HG02588 (cell line): ENCODE data around the gene GOSR2.
A peak's percentile ranks its signal among the peaks of the same experiment; 100 is the strongest.
"Not testable (repeated sequence)": the region's sequence is repeated elsewhere in the genome, so short reads cannot be mapped to it uniquely, and the experiment has no call there.

Source experiments
- ATAC-seq: cut with Tn5 transposase; IDR thresholded peaks from one replicate; pipeline ENCODE4 v1.9.1; 2021; ENCODE audit warnings: mild to moderate bottlenecking, moderate library complexity; ENCODE audit not compliant: unreplicated experiment

The GOSR2 gene

DNA sequence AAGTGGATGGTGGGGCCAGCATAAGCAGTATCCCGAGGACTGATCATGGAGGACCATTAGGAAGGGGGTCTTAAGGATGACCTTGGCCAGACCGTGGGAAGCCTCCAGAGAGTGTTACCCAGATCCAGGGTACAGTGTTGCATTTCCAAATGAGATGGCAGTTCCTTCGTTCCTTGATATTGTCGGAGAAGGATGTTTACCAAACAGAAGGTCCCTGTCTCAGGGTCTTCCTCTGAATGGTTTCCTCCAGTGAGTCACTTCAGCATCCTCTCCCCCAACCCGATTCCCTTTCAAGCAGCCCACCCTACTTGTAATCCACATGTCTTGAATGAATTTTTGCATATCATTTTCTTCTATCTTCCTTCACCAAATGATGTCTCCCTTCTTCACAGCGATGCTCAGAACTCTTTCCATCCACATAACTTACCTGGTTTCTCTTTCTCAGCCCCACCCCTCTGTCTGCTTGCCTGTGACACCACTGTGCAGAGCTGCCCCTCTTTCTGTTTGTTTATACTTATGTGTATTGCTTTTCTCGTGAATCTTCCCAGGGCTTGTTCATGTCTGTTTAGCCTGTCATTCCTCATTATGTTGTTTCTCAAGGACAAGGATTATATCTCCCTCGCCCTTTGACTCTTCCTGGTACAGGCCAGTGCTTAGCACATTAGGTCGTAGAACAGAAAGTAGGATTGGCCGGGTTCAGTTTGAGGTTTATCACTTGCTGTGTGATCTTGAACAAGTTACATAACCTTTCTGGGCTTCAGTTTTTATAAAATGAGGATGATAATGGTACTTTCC, 5.7 kb downstream of the GOSR2 start:
- no peak for ATAC-seq

DNA sequence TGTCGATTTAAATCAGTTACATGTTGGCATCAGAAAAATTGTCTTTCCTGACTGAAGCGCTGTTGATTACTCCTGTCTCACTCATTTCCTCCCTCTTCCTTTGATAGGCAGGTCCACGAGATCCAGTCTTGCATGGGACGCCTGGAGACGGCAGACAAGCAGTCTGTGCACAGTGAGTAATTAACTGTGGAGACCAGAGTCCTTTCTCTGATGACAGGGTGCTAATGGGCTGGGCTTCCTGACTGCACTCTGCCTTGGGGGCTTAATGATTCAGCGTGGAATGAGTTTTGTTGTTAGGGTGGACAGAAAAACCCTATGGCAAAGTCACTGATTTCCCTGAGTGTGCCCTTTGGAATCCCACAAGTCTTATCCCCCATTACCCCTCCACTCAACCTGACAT, 6.5 kb downstream of the GOSR2 start:
- ATAC-seq: no peak

DNA sequence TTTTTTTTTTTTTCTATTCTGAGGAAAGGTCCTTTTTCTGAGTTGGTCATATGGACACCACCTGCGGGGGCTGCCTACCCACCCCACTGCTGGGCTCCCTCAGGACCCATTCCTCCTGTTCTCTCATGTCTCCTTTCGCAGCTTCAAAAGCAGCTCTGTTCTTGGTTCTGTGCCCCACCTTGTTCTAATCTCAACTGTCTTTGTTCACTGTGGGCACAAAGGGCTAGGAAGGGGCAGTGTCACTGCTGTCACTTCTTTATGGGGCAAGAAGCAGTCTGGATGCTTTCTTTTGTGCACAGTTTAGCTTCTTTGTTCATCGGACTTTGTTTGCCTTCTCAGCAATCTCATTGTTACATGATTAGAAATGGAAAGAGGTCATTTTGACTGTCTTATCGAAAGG, 7.1 kb downstream of the GOSR2 start:
- ATAC-seq: no peak

DNA sequence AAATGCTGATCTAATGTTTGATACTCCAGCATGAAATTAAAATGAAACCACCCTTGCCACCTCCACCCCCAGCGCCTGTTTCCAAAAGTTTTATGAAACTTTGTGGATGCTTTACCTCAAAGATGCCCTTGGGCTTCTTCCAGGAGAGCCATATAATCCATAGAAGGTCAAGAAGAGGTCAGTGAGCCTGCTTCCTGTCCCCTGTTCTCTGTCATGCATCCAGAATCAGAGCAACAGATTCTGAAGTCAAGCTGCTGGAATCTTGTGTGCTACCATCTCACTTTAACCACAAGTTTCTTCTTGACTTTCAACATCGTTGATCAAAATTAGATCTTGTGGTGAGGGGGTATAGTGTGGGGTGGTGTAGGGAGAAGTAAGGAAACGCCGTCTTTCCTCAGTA, 8.6 kb downstream of the GOSR2 start:
- no peak for ATAC-seq

DNA sequence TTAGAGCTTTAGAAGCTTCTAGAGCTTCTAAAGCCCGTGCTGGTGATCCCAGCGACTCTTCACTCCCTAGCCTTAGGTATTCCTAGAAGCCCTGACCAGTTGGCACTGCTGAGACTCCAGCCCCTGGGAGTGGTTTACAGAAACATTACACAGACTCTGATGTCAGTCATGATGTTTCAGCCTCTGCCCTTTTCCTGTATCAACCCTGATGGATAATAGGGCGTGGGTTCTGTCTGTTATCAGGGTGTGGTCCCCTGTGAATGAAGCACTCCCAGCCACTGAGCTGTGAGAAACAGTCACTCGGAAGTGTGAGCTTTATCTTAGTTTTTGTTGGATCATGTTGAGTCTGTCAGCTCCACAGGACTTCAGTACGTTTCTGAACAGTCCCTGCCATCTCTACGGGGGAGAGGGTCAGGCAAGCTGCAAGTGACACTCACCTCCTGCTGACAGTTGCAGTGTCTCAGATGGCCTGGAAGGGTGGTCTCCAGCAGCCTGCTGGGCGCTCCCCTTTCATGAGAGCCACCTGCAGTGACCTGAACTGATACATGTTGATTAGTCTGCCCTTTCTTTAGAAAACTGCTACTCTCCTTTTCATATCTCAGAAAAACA, 12.8 kb downstream of the GOSR2 start:
- ATAC-seq: no peak

DNA sequence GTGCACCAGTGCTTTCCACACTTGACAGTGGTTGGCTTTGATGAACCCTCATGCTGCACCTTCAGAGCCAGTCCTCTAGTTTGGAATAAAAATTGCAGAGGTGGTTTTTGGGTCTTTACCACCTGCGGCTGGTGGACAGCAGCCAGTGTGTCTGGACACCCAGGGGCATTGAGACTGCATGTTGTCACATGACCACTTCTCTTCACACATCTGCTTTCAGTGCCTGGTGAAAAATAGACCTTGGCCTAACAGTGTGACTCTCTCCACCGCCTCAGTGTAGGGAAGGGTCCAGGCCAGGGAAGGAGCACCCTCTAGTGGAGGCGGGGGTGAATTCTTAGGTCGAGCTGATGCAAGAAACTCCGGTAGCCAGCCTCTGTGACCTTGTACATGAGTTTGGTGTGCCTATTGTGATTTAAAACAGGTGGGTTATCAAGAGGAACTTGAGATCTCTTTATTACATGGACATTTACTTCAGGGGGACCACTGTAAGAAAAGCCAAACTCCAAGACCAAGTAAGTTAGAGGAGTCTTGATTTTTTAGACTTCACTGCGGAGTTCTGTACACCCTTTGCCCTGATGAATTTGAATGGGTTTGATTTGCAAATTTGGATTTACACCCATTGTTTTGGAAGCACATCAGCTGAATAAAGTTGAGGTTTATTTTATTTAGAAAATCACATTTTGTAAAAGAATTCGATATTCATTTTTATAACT, 17.9 kb downstream of the GOSR2 start:
- ATAC-seq: peak; percentile 58

DNA sequence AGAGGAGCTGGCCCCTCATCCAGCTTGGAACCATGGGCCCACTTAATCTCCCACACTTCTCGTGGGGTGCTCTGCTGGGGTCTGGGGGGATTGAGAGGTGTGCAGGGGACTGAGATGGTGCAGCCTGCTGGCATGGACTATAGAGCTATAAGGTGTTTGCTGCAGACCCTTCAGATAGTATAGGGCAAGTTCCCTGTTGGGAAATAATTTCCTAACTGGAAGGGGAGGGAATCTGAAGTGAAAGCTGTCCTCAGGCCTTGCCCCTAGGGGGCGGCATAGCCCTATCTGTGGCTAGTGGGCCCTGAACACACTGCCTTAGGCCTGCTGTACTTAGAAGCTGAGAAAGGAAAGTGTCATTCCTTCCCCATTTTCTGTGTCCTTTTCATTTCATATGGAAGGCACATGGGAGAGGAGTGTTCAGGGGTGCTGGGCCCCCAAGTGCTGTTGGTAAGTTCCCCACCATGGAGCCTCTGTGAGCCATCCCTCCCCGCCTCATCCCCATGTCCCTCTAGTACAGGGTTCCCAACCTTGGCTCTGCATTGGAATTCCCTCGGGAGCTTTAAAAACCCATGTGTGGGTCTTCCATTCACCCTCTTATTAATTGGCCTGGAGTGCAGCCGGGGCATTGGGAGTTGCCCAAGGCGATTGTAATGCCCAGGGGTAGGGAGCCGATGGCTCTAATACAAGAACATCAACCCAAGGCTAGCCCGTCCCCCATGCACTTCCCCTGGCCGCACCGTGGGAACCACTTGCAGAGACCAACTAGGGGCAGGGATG, 19.7 kb downstream of the GOSR2 start:
- no peak for ATAC-seq

DNA sequence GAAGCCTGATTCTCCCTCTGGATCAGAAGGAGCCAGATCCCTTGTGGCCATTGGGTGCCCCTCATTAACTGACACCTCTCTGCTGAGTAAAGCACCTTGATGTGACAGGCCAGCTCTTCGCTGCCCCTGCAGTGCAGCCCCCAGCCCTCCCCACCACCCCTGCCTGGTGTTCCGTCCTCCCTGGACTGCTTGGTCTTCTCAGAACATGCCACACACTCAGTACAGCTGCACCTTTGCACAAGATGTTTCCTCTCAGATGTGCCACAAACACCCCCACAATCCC, 20.2 kb downstream of the GOSR2 start:
- ATAC-seq: no peak

DNA sequence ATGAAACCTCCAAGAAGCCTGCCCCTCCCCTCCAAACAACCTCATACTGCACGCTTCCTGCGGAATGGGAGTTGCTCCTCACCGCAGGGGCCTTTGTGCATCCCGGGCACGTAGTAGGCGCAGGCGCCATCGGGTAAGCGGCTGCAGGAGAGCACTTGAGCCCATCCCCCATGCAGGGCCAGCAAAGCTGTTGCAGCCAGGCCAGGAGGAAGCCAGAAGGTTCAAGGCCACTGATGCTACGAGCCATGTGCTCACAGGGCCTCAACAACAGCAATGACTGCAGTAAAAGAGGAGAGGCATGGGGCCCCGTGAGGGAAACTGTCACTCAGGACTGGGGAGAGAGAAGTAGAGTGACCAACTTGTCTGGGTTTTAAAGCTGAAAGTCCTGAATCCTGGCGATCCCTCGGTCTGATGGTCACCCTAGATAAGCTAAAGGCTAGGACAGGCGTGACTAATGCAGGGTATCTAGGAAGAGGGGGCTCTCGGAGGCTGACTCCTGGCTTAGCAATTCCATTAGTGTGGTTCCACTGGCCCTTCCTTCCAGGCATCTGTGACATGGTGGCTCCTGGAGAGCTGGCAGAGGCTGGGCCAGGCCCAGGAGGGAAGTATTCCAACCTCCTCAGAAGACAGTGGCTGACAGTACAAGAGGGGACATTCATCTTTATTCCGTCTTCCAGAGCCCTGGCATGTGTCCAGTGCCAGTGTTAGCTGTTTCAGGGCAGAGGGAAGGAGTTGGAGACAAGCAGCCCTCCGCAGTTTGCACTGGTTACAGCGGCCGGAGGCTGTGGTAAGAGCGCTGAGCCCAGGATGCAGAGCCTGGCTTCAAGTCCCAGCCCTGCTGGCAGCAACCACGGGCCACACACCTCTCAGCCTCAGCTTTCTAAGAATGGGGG, 20.8 kb downstream of the GOSR2 start:
- no peak for ATAC-seq

DNA sequence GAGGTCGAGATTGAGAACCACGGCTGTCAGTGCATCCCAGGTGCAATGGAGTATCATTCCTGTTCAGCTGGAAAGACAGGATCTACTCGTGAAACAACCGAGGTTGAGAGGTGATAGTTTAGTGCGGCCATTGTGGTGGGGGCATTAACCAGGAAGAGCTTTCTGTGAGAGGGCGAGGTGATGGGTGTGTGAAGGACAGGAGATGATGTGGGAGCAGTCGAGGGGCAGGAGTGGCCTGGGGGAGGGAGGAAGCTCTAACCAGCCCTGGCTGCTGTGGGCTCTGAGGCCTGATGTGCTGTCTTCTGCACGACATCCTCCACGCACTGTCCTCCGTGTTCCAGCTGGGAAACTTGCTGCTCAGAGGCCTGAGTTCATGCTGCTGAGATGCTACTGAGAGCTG, 22.0 kb downstream of the GOSR2 start:
- ATAC-seq: no peak

DNA sequence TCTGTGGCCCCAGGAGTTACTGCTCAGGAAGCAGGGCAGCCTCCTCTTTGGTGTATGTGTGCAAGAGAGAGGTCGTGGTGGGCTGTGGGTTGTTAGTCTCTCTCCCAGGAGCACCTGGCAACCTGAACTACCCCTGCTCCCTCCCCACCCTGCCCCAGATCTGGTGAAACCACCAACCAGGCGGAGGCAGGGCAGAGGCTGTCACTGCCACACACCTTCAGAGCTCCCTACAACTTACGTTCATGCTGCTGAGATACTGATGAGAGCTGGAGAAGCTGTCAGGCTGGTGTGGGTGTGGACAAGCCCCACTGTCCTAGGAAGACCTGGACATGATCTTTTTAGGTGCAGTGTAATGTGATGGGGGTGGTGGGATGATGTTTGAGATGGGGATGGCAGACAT, 24.3 kb downstream of the GOSR2 start:
- no peak for ATAC-seq

DNA sequence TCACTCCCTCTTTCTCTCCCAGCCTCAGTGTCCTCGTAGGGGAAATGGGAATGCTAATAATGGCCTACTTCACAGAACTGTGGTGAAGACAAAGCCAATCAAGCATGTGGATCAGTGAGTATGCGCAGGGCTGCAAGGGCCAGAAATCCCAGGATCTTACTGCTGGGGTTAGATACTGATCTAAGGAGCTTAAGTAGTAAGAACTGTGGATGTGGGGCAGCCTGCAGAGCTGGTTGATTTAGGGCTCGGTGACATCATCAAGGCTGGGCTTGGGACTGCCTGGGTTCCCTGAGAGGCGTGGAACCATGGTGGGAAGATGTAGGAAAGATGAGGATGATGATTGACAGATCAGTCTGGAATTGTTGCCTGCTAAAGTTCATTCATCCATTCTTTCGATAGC, 25.6 kb downstream of the GOSR2 start:
- no peak for ATAC-seq

DNA sequence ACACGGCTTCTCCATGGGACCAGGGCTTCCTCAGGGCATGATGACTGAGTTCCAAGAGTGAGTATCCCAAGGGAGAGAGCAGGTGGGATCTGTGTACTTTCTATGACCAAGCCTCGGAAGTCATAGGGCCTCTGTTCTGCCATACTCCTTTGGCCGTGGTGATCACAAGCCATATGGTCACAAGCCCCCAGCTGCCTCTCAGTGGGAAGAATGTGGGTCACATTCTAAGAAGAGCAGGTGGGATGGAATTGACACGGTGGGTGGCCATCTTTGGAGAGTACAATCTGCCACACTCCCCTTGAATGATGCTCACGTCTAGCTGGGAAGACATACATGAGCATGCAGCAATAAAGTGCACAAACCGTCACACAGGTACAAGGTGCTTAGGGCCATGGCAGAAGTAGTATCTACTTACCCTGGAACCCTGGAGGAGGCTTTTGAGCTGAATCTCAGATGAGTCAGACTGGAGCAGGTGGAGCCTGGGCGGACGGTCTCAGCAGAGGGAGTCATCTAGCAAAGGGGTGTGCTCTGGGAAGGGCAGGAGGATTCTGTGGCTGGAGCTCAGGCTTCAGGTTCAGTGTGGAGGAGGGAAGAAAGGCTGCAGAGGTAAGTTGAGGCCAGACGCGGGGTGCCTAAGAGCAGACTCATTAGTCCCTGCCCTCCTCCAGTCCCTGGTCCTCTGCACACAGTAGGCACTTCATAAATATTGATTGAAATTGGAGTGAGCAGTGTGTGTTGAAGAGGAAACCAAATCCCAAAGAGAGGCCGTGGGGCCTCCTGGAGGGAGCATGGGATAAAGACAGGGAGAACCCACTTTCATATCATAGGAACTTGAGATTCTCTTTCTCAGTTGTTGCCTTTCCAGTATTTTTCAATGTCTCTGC, 26.6 kb downstream of the GOSR2 start:
- ATAC-seq: no peak

DNA sequence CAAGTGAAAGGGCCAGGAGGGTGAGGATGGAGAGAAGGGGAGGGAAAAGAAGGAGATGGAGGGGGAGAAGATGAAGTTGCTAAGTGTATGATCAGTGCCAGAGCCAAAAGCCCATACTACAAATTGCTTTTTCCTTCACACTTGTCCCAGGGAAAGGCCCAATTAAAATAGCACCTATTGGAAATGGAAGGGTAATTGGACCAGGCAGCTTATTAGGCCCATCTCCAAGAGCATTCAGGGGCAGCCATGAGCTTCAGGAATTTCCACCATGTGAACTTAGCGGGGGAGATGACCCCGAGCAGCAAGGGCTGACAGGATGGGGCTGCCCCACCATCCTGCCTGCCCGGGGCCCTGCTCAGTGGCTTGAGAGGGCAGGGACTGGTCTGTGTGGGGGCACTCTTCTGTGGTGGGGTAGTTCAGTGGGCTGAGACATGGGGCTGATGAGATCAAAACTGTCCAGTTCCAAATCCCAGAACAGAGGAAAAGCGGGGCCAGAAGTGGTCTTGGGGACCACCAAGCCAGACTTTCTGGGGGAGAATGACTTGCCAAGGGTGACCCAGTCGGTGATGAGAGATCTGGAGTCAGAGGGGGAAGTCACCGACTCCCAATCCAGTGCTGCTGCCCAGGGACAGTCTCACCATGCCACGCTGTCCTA, 27.5 kb downstream of the GOSR2 start:
- ATAC-seq: no peak

DNA sequence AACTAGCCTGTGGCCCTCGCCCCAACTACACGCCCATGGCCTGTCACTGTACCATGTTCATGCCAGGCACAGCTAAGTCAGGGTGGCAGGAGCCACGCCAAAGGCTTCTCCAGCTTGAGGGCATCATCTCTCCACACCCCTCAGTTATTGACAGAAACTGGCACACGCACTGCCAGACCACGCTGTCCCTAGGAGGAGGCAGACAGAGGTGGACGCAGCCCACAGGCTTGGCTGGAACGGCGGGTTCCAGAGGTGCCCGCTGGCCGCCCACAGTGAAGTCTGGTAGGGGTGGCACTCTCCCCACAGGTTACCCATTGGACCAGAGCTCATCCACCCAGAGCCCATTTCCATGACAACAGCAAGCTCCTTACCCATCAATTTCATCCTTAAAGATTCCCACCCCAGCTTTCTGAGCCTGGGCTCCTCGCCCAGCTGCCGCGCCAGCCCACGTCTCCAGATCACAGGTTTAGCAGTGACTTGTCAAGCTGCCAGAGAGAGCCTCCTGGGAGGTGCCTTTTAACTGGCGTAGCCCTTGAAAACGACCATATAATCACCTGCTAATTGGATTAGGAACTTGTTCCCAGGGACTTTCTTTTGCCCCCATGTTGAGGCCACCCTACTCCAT, 28.1 kb downstream of the GOSR2 start:
- no peak for ATAC-seq

DNA sequence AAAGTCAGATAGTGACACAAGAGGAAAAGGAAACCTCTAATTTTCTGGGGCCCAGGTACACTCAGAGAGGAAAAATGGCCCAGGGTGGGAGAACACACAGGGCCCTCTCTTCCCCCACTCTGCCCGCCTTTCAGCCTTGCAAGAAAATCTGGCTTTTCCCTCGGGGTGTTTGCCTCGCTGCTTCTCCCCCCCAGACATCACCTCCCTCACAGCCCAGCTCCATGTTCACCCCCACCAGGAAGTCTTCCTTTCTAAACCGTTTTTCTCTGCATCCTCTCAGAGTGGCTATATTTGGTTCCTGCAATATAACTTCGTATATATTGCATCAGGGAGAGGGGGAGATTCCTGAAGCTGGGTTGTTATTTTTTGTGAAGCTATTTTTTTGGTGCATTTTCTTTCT, 28.7 kb downstream of the GOSR2 start:
- ATAC-seq: no peak

DNA sequence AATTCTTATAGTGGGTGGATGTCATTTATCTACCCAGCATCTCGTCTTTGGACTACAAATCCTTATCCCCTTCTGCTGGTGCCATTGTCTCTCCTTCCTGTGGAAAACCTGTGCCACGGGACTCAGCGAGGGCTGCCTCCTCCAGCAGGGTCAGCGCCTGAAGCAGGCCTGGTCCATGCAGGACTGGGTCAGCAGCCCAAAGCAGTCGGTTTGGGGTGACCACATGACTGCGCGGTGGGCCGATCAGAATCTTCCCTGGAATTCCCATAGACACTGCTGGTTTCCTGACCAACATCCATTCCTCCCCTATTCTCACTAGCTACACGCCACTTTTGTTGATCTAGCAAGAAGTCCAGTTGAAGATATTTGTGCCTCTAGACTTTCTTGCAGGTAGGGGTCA, 29.2 kb downstream of the GOSR2 start:
- no peak for ATAC-seq

DNA sequence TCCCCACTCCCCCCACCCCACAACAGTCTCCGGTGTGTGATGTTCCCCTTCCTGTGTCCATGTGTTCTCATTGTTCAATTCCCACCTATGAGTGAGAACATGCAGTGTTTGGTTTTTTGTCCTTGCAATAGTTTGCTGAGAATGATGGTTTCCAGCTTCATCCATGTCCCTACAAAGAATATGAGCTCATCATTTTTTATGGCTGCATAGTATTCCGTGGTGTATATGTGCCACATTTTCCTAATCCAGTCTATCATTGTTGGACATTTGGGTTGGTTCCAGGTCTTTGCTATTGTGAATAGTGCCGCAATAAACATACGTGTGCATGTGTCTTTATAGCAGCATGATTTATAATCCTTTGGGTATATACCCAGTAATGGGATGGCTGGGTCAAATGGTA, 30.2 kb downstream of the GOSR2 start:
- not testable (repeated sequence) for ATAC-seq
